ENCODE results near the gene RSPO4.

GRCh38 chr20:962223-962622 is 39.9 kb downstream of the RSPO4 start:
- TF ChIP-seq CTCF (IDR thresholded peaks at IDR 0.05) (no peak), POLR2A (IDR thresholded peaks at IDR 0.05) (no peak)
